ENCODE data around the gene SERPINE1. TPM values are rescaled to one million over a fixed set of nuclear protein-coding genes. Genes with fewer than 3 reads are reported as not detected.

Gene SERPINE1
- total and polyA plus RNA-seq, 2 of the 13 experiments (the other 11 are each of a cell fraction or from before 2014, with no cell fraction given): 21.2 to 1,576 TPM

GRCh38 chr7:101085162-101085964 lies 41.5 kb upstream of the SERPINE1 start, which contains the start of gene TRIM56 (continued):
- TF ChIP-seq NR2F1 (CRISPR knock-in tag; IDR thresholded peaks at IDR 0.05): no peak
- no peak for TF ChIP-seq BORCS8-MEF2B (CRISPR knock-in tag; IDR thresholded peaks at IDR 0.05)
- TF ChIP-seq ERF (CRISPR knock-in tag; IDR thresholded peaks at IDR 0.05): 0 out of 2 replicates have a peak, but pooled peaks have one; percentile 18
- TF ChIP-seq ZNF747 (CRISPR knock-in tag; IDR thresholded peaks at IDR 0.05; ENCODE audit: borderline replicate concordance): no peak
- TF ChIP-seq ZFP36 (IDR thresholded peaks at IDR 0.05; ENCODE audit: borderline replicate concordance, low read depth, low read length, partially characterized antibody): no peak
- TF ChIP-seq KDM6A (CRISPR knock-in tag; IDR thresholded peaks at IDR 0.05; ENCODE audit: low read depth): no peak
- TF ChIP-seq ZNF530 (CRISPR knock-in tag; IDR thresholded peaks at IDR 0.05; ENCODE audit: low read depth): no peak
- TF ChIP-seq ELF3 (CRISPR knock-in tag; IDR thresholded peaks at IDR 0.05): peak; percentile 58; the same call in 1 of the 2 replicates
- TF ChIP-seq ZNF503 (CRISPR knock-in tag; IDR thresholded peaks at IDR 0.05): no peak
- TF ChIP-seq ZNF333 (CRISPR knock-in tag; IDR thresholded peaks at IDR 0.05; ENCODE audit: borderline replicate concordance): no peak
- TF ChIP-seq ZSCAN21 (CRISPR knock-in tag; IDR thresholded peaks at IDR 0.05; ENCODE audit: borderline replicate concordance): no peak
- no peak for TF ChIP-seq TEAD2 (CRISPR knock-in tag; IDR thresholded peaks at IDR 0.05)
- TF ChIP-seq ZNF775 (CRISPR knock-in tag; IDR thresholded peaks at IDR 0.05; ENCODE audit: borderline replicate concordance): no peak
- TF ChIP-seq ZNF629 (CRISPR knock-in tag; conservative IDR thresholded peaks at IDR 0.05): no peak
- TF ChIP-seq HOXD1 (CRISPR knock-in tag; IDR thresholded peaks at IDR 0.05): no peak
- peak; percentile 8; the same call in 1 of the 2 replicates for TF ChIP-seq SP5 (CRISPR knock-in tag; IDR thresholded peaks at IDR 0.05; ENCODE audit: borderline replicate concordance, low read depth)
- no peak; the same call in 1 of the 2 replicates for TF ChIP-seq SALL1 (CRISPR knock-in tag; IDR thresholded peaks at IDR 0.05)
- TF ChIP-seq POGK (CRISPR knock-in tag; conservative IDR thresholded peaks at IDR 0.05): peak; percentile 90
- TF ChIP-seq ZNF350 (CRISPR knock-in tag; IDR thresholded peaks at IDR 0.05; ENCODE audit: borderline replicate concordance, low read depth): no peak
- no peak for TF ChIP-seq ZBTB33 (CRISPR knock-in tag; IDR thresholded peaks at IDR 0.05)
- no peak for TF ChIP-seq ZBTB21 (CRISPR knock-in tag; IDR thresholded peaks at IDR 0.05)
- no peak for TF ChIP-seq SRF (IDR thresholded peaks at IDR 0.05; ENCODE audit: low read depth, low read length)
- TF ChIP-seq ZNF580 (CRISPR knock-in tag; IDR thresholded peaks at IDR 0.05; ENCODE audit: borderline replicate concordance, low read depth): no peak
- TF ChIP-seq FOXC1 (CRISPR knock-in tag; IDR thresholded peaks at IDR 0.05; ENCODE audit: borderline replicate concordance): 0 out of 2 replicates have a peak, but pooled peaks have one; percentile 32

All from HepG2 (cell line).